CD8-positive, alpha-beta memory T cell (primary cell): ENCODE data around the gene CLCN1. TPM values are rescaled to one million over a fixed set of nuclear protein-coding genes. Genes with fewer than 3 reads are reported as not detected.

Source experiments
- CTCF ChIA-PET: fragments of 350-600 bp; sonication (Branson Sonifier 250); formaldehyde crosslinking; loops from one replicate; lab custom pipeline; 2021; ENCODE audit warnings: antibody characterized with exemption; lab: Charles Lee
- POLR2A ChIA-PET: fragments of 350-600 bp; sonication (Branson Sonifier 250); formaldehyde crosslinking; loops from one replicate; lab custom pipeline; 2021; ENCODE audit warnings: antibody characterized with exemption; lab: Charles Lee
- DNase-seq, 5 donors: peaks; one replicate each; pipeline versions ENCODE4 v3.0.0 to v3.0.0-alpha.2; 2020 to 2022; ENCODE audit warnings: mixed read lengths in 1 of 5
- H3K27ac ChIP-seq: one replicate; pipeline ENCODE4 v1.7.0; 2013; ENCODE audit warnings: low read depth, mild to moderate bottlenecking, low read length, moderate library complexity
- H3K27me3 ChIP-seq: 2 replicates; pipeline ENCODE4 v1.7.0; 2013; ENCODE audit warnings: low read length, mild to moderate bottlenecking; ENCODE audit not compliant: insufficient read depth, poor library complexity, severe bottlenecking
- H3K36me3 ChIP-seq: 2 replicates; pipeline ENCODE4 v1.7.0; 2013; ENCODE audit warnings: mild to moderate bottlenecking, low read length, moderate library complexity; ENCODE audit not compliant: insufficient read depth
- H3K4me1 ChIP-seq: 2 replicates; pipeline ENCODE4 v1.7.0; 2013; ENCODE audit warnings: mild to moderate bottlenecking, low read length, moderate library complexity; ENCODE audit not compliant: insufficient read depth
- H3K4me3 ChIP-seq: 2 replicates; pipeline ENCODE4 v1.7.0; 2013; ENCODE audit warnings: mild to moderate bottlenecking, low read length
- H3K9me3 ChIP-seq: 2 replicates; pipeline ENCODE4 v1.7.0; 2013; ENCODE audit warnings: mild to moderate bottlenecking, low read length
- H3K27ac Mint-ChIP-seq, 8 donors: one replicate each; pipeline ENCODE4 v1.8.0; 2020 to 2021; ENCODE audit warnings: mixed read lengths in 8 of 8, mild to moderate bottlenecking in 6 of 8, inconsistent platforms in 3 of 8, moderate library complexity in 3 of 8
- H3K27me3 Mint-ChIP-seq, 2 donors: one replicate each; pipeline ENCODE4 v1.8.0; 2020 to 2021; ENCODE audit warnings: mixed read lengths in 2 of 2, mild to moderate bottlenecking in 1 of 2, moderate library complexity in 1 of 2
- H3K36me3 Mint-ChIP-seq, 3 donors: one replicate each; pipeline ENCODE4 v1.8.0; 2020 to 2021; ENCODE audit warnings: mixed read lengths in 3 of 3, inconsistent platforms in 1 of 3, mild to moderate bottlenecking in 1 of 3
- H3K4me1 Mint-ChIP-seq, 3 donors: one replicate each; pipeline ENCODE4 v1.8.0; 2020 to 2021; ENCODE audit warnings: mixed read lengths in 3 of 3, inconsistent platforms in 1 of 3, mild to moderate bottlenecking in 1 of 3
- H3K4me3 Mint-ChIP-seq, 7 donors: one replicate each; pipeline ENCODE4 v1.8.0; 2020 to 2021; ENCODE audit warnings: mixed read lengths in 7 of 7, mild to moderate bottlenecking in 6 of 7, moderate library complexity in 4 of 7, inconsistent platforms in 2 of 7
- H3K9me3 Mint-ChIP-seq, 5 donors: one replicate each; pipeline ENCODE4 v1.8.0; 2020 to 2022; ENCODE audit warnings: mixed read lengths in 5 of 5, mild to moderate bottlenecking in 3 of 5, moderate library complexity in 2 of 5, inconsistent platforms in 1 of 5
- polyA plus RNA-seq: library from polyadenylated mRNA; unstranded; fragments of 300-500 nt; fragmentation: Illumina TruSeq; gene quantifications from one replicate; pipeline ENCODE4 v1.2.3, GENCODE V29; 2021
- total RNA-seq, 2 experiments: library from RNA; stranded (reverse); gene quantifications; one replicate each; pipeline ENCODE4 v1.2.3, GENCODE V29; 2021

CLCN1 gene
- total and polyA plus RNA-seq, 3 experiments from 2014 or later: 0.11 TPM; not detected in 2

GRCh38 chr7:143360788-143361551 is 45.1 kb downstream of the CLCN1 start:
- no peaks in the 10 kb centered on the region for H3K36me3 ChIP-seq
- no peaks in the 10 kb centered on the region for H3K9me3 Mint-ChIP-seq
- H3K36me3 Mint-ChIP-seq: no peaks in the 10 kb centered on the region
- ChIA-PET CTCF (interaction anchor here (0.8 to 3.4 kb wide), 5 partner anchors 11 to 120 kb away, joined by 3 to 12 read pairs (median 5); no protein-coding TSS in a partner anchor), POLR2A (no interaction called here)
- peaks cover 25% of the 10 kb centered on the region for H3K27me3 ChIP-seq
- DNase-seq: no peak
- H3K27me3 Mint-ChIP-seq: peaks cover 14 to 25% of the 10 kb centered on the region in 2 donors
- no peak overlapping the region for H3K4me3 ChIP-seq
- peaks cover 7% of the 10 kb centered on the region for H3K4me1 ChIP-seq
- no peaks in the 10 kb centered on the region for H3K9me3 ChIP-seq
- no peak overlapping the region for H3K27ac ChIP-seq
- peak overlapping the region; percentile 49 to 91 (median 77) for H3K4me3 Mint-ChIP-seq
- H3K27ac Mint-ChIP-seq: peak overlapping the region in 3 of 8 donors; percentile 47 to 69 (median 67)
- H3K4me1 Mint-ChIP-seq: peaks cover 10 to 16% (median 11%) of the 10 kb centered on the region in 3 donors

GRCh38 chr7:143361552-143362130 is 45.7 kb downstream of the CLCN1 start:
- CTCF ChIA-PET: interaction anchor here (1.0 to 3.4 kb wide), 3 partner anchors 14 to 121 kb away, joined by 5 to 12 read pairs (median 12); no protein-coding TSS in a partner anchor
- H3K4me1 Mint-ChIP-seq: peaks cover 10 to 16% (median 11%) of the 10 kb centered on the region in 3 donors
- peak overlapping the region; percentile 74 to 96 (median 85) for H3K4me3 Mint-ChIP-seq
- no peak for DNase-seq
- peaks cover 7% of the 10 kb centered on the region for H3K4me1 ChIP-seq
- H3K27ac Mint-ChIP-seq: peak overlapping the region in 1 of 8 donors; percentile 69
- H3K9me3 ChIP-seq: no peaks in the 10 kb centered on the region
- H3K27me3 ChIP-seq: peaks cover 25% of the 10 kb centered on the region
- peak overlapping the region; percentile 47 for H3K4me3 ChIP-seq
- no peaks in the 10 kb centered on the region for H3K36me3 Mint-ChIP-seq
- no peak overlapping the region for H3K27ac ChIP-seq
- H3K36me3 ChIP-seq: no peaks in the 10 kb centered on the region
- POLR2A ChIA-PET: interaction anchor here (0.6 kb wide), 2 partner anchors 19 to 99 kb away, joined by 3 to 6 read pairs; partner anchors contain the start of gene GSTK1
- peaks cover 14 to 25% of the 10 kb centered on the region in 2 donors for H3K27me3 Mint-ChIP-seq
- no peaks in the 10 kb centered on the region for H3K9me3 Mint-ChIP-seq

GRCh38 chr7:143362131-143363015 is 46.5 kb downstream of the CLCN1 start, which contains the start of gene FAM131B:
Gene FAM131B (minus strand): TSS chr7:143362713. CDS start chr7:143362603, 110 bp downstream.
- ChIA-PET CTCF (interaction anchor here (1.0 to 3.4 kb wide), 4 partner anchors 10 to 122 kb away, joined by 3 to 12 read pairs (median 6); no protein-coding TSS in a partner anchor), POLR2A (interaction anchor here (0.6 to 1.0 kb wide), 5 partner anchors 18 to 99 kb away, joined by 3 to 6 read pairs (median 3); partner anchors contain the start of gene GSTK1)
- Histone ChIP-seq H3K27me3 (peaks cover 25% of the 10 kb centered on the region), H3K4me1 (peaks cover 7% of the 10 kb centered on the region), H3K27ac (no peak within 1 kb of the TSS), H3K9me3 (no peaks in the 10 kb centered on the region), H3K4me3 (peak within 1 kb of the TSS; percentile 47), H3K36me3 (no peaks in the 10 kb centered on the region)
- DNase-seq: peak in 3 of 5 donors; percentile 34 to 64 (median 38)
- Mint-ChIP-seq H3K27ac (peak within 1 kb of the TSS in 6 of 8 donors; percentile 37 to 91 (median 68)), H3K36me3 (no peaks in the 10 kb centered on the region), H3K4me1 (peaks cover 10 to 16% (median 11%) of the 10 kb centered on the region in 3 donors), H3K4me3 (peak within 1 kb of the TSS; percentile 74 to 96 (median 85)), H3K27me3 (peaks cover 14 to 25% of the 10 kb centered on the region in 2 donors), H3K9me3 (no peaks in the 10 kb centered on the region)

GRCh38 chr7:143363016-143363937 is 47.4 kb downstream of the CLCN1 start:
- POLR2A ChIA-PET: interaction anchor here (0.6 to 1.0 kb wide), 2 partner anchors 18 to 63 kb away, joined by 3 read pairs; no protein-coding TSS in a partner anchor
- Histone ChIP-seq H3K36me3 (no peaks in the 10 kb centered on the region), H3K27me3 (peaks cover 25% of the 10 kb centered on the region), H3K9me3 (no peaks in the 10 kb centered on the region), H3K27ac (no peak overlapping the region), H3K4me3 (peak overlapping the region; percentile 38), H3K4me1 (peaks cover 7% of the 10 kb centered on the region)
- H3K4me1 Mint-ChIP-seq: peaks cover 10 to 16% (median 11%) of the 10 kb centered on the region in 3 donors
- DNase-seq: no peak
- peak overlapping the region in 4 of 8 donors; percentile 4 to 66 (median 48) for H3K27ac Mint-ChIP-seq
- H3K27me3 Mint-ChIP-seq: peaks cover 14 to 25% of the 10 kb centered on the region in 2 donors
- no peaks in the 10 kb centered on the region for H3K36me3 Mint-ChIP-seq
- H3K4me3 Mint-ChIP-seq: peak overlapping the region; percentile 71 to 90 (median 78)
- CTCF ChIA-PET: interaction anchor here (1.0 to 3.4 kb wide), 4 partner anchors 9 to 123 kb away, joined by 3 to 14 read pairs (median 10); partner anchors contain the start of gene ZYX
- H3K9me3 Mint-ChIP-seq: no peaks in the 10 kb centered on the region

- POLR2A ChIA-PET: no interaction called here
- Mint-ChIP-seq H3K27me3 (peaks cover 10 to 25% of the 10 kb centered on the region in 2 donors), H3K9me3 (no peaks in the 10 kb centered on the region), H3K4me1 (peaks cover 21 to 29% (median 22%) of the 10 kb centered on the region in 3 donors), H3K27ac (peak overlapping the region in 1 of 8 donors; percentile 88), H3K4me3 (no peak overlapping the region), H3K36me3 (no peaks in the 10 kb centered on the region)
- Histone ChIP-seq H3K4me3 (no peak overlapping the region), H3K4me1 (peaks cover 16% of the 10 kb centered on the region), H3K27ac (no peak overlapping the region), H3K9me3 (no peaks in the 10 kb centered on the region), H3K36me3 (no peaks in the 10 kb centered on the region), H3K27me3 (peaks cover 23% of the 10 kb centered on the region)
- DNase-seq: no peak
- CTCF ChIA-PET: interaction anchor here (1.3 to 4.5 kb wide), 4 partner anchors 10 to 128 kb away, joined by 3 to 36 read pairs (median 7); no protein-coding TSS in a partner anchor
Measured at GRCh38 chr7:143367972-143368371, 52.1 kb downstream of the CLCN1 start.

- Histone ChIP-seq H3K27ac (no peak overlapping the region), H3K4me1 (peaks cover 12% of the 10 kb centered on the region), H3K36me3 (no peaks in the 10 kb centered on the region), H3K27me3 (peaks cover 19% of the 10 kb centered on the region), H3K9me3 (no peaks in the 10 kb centered on the region), H3K4me3 (no peak overlapping the region)
- CTCF ChIA-PET: interaction anchor here (1.3 to 4.5 kb wide), 5 partner anchors 10 to 128 kb away, joined by 3 to 36 read pairs (median 8); no protein-coding TSS in a partner anchor
- no peak for DNase-seq
- H3K27ac Mint-ChIP-seq: peak overlapping the region in 2 of 8 donors; percentile 6 to 88
- POLR2A ChIA-PET: no interaction called here
- H3K9me3 Mint-ChIP-seq: no peaks in the 10 kb centered on the region
- H3K4me1 Mint-ChIP-seq: peaks cover 20 to 29% (median 22%) of the 10 kb centered on the region in 3 donors
- H3K27me3 Mint-ChIP-seq: peaks cover 7 to 21% of the 10 kb centered on the region in 2 donors
- H3K36me3 Mint-ChIP-seq: no peaks in the 10 kb centered on the region
- no peak overlapping the region for H3K4me3 Mint-ChIP-seq
Measured at GRCh38 chr7:143368387-143368786, 52.5 kb downstream of the CLCN1 start.
